ENCODE results near the gene MTFP1.

DNA sequence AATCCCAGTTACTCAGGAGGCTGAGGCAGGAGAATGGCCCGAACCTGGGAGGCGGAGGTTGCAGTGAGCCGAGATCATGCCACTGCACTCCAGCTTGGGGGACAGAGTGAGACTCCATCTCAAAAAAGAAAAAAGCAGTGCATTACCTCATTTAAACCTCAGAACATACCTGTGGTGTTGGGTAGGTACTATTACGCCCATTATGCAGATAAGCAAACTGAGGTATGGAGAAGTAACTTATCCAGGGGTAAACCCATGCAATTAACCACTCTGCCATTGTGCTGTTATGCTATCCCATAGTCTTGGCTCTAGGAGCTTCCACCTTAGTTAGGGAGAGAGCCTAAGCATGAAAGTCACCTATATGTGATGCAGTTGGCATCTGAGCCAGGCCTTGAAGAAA lies 48.6 kb downstream of the MTFP1 start:
- TF ChIP-seq, protein P1, sequence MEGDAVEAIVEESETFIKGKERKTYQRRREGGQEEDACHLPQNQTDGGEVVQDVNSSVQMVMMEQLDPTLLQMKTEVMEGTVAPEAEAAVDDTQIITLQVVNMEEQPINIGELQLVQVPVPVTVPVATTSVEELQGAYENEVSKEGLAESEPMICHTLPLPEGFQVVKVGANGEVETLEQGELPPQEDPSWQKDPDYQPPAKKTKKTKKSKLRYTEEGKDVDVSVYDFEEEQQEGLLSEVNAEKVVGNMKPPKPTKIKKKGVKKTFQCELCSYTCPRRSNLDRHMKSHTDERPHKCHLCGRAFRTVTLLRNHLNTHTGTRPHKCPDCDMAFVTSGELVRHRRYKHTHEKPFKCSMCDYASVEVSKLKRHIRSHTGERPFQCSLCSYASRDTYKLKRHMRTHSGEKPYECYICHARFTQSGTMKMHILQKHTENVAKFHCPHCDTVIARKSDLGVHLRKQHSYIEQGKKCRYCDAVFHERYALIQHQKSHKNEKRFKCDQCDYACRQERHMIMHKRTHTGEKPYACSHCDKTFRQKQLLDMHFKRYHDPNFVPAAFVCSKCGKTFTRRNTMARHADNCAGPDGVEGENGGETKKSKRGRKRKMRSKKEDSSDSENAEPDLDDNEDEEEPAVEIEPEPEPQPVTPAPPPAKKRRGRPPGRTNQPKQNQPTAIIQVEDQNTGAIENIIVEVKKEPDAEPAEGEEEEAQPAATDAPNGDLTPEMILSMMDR (conservative IDR thresholded peaks at IDR 0.05), result no peak
- no peak for TF ChIP-seq EZH2 (IDR thresholded peaks at IDR 0.05; ENCODE audit: low read depth)
